Keratinocyte (primary cell): Measurements from ENCODE around the gene TIRAP. TPM values are rescaled to one million over a fixed set of nuclear protein-coding genes. Genes with fewer than 3 reads are reported as not detected.

Experiments
- DNase-seq: peaks from one replicate; pipeline ENCODE4 v3.0.0-alpha.2; 2011; ENCODE audit warnings: low read depth, missing footprints, low spot score
- FAIRE-seq: peaks from 2 replicates; lab custom pipeline; 2011; peaks lifted over from hg19 to GRCh38; lab: Jason Lieb, UNC
- H2AFZ ChIP-seq: 2 replicates; pipeline ENCODE4 v1.6.0; 2012; ENCODE audit warnings: low read length, control low read depth, inconsistent platforms; ENCODE audit not compliant: control insufficient read depth
- H3K27ac ChIP-seq: 2 replicates; pipeline ENCODE4 v1.5.1; 2011; ENCODE audit warnings: low read length; ENCODE audit not compliant: control insufficient read depth, insufficient read depth
- H3K27me3 ChIP-seq: 3 replicates; pipeline ENCODE4 v1.6.0; 2011; ENCODE audit warnings: low read length; ENCODE audit not compliant: control insufficient read depth, insufficient read depth; ENCODE audit errors: extremely low read depth
- H3K36me3 ChIP-seq, 2 experiments: 2 replicates in 1 of 2; 3 replicates in 1 of 2; pipeline ENCODE4 v1.5.1; 2011; ENCODE audit warnings: low read length in 2 of 2, mild to moderate bottlenecking in 1 of 2; ENCODE audit not compliant: control insufficient read depth in 2 of 2, insufficient read depth in 2 of 2; ENCODE audit errors: extremely low read depth in 1 of 2
- H3K4me1 ChIP-seq: 3 replicates; pipeline ENCODE4 v1.5.1; 2011; ENCODE audit warnings: low read length; ENCODE audit not compliant: control insufficient read depth, insufficient read depth; ENCODE audit errors: extremely low read depth
- H3K4me2 ChIP-seq: 3 replicates; pipeline ENCODE4 v1.6.0; 2011; ENCODE audit warnings: low read depth, low read length; ENCODE audit not compliant: control insufficient read depth, insufficient read depth; ENCODE audit errors: extremely low read depth
- H3K4me3 ChIP-seq, 3 experiments: fragments of 200-600 bp in 1 of 3; sonication (generic) in 1 of 3; 2 replicates in 2 of 3; 3 replicates in 1 of 3; pipeline ENCODE4 v1.5.1; 2011 to 2016; ENCODE audit warnings: low read length in 3 of 3, mild to moderate bottlenecking in 3 of 3, control low read depth in 2 of 3, inconsistent platforms in 1 of 3, low read depth in 1 of 3, mixed read lengths in 1 of 3, mixed run types in 1 of 3, moderate library complexity in 1 of 3; ENCODE audit not compliant: control insufficient read depth in 2 of 3, insufficient read depth in 2 of 3; ENCODE audit errors: extremely low read depth in 1 of 3
- H3K79me2 ChIP-seq: 2 replicates; pipeline ENCODE4 v1.6.0; 2012; ENCODE audit warnings: low read length; ENCODE audit not compliant: control insufficient read depth, insufficient read depth
- H3K9ac ChIP-seq: 3 replicates; pipeline ENCODE4 v1.6.0; 2011; ENCODE audit warnings: low read length; ENCODE audit not compliant: control insufficient read depth, insufficient read depth; ENCODE audit errors: extremely low read depth
- H3K9me1 ChIP-seq: 3 replicates; pipeline ENCODE4 v1.6.0; 2011; ENCODE audit warnings: low read length; ENCODE audit not compliant: control insufficient read depth, insufficient read depth; ENCODE audit errors: extremely low read depth
- H3K9me3 ChIP-seq: 2 replicates; pipeline ENCODE4 v1.5.1; 2012; ENCODE audit warnings: low read depth, low read length; ENCODE audit not compliant: control insufficient read depth
- H4K20me1 ChIP-seq: 3 replicates; pipeline ENCODE4 v1.6.0; 2011; ENCODE audit warnings: low read length; ENCODE audit not compliant: control insufficient read depth, insufficient read depth; ENCODE audit errors: extremely low read depth
- EZH2 ChIP-seq: IDR thresholded peaks from one replicate; pipeline ENCODE4 v1.6.1; 2012; ENCODE audit warnings: inconsistent platforms, mild to moderate bottlenecking, low read length, moderate library complexity
- dilution Hi-C: fragments of 300-500 bp; cut with MboI; formaldehyde crosslinking; loops from one replicate; pipeline ENCODE4 v1.7.0; 2020; ENCODE audit warnings: low sequenced_read_pairs; ENCODE audit not compliant: extremely low pct_ligation_motif_present
- polyA plus RNA-seq, 5 experiments: library from polyadenylated mRNA; depleted of rRNA in 3 of 5; stranded (reverse) in 3 of 5; stranded (forward) in 1 of 5; unstranded in 1 of 5; fragments of >200 nt; gene quantifications; 1 replicate in 1 of 5; 2 replicates in 3 of 5; 3 replicates in 1 of 5; pipeline versions ENCODE4 v1.2.1 to v1.2.3, GENCODE V29; 2011 to 2012; ENCODE audit warnings: missing spikeins in 2 of 5, low read depth in 1 of 5, low replicate concordance in 1 of 5
- TF ChIP-seq, protein P1 (sequence below), 3 experiments: IDR thresholded peaks in 1 of 3; conservative IDR thresholded peaks in 1 of 3; optimal IDR thresholded peaks in 1 of 3; 2 replicates in 2 of 3; 3 replicates in 1 of 3; pipeline versions ENCODE3 to v1.5.1; 2011; ENCODE audit warnings: low read length in 3 of 3, mild to moderate bottlenecking in 3 of 3, moderate library complexity in 2 of 3, control low read depth in 1 of 3, inconsistent platforms in 1 of 3; ENCODE audit not compliant: insufficient read depth in 2 of 3; ENCODE audit errors: extremely low read depth in 1 of 3

The TIRAP gene
- polyA plus RNA-seq, 1 donor (not counting 4 experiments of a cell fraction or from before 2014, with no cell fraction given) = 3.2 TPM

DNA sequence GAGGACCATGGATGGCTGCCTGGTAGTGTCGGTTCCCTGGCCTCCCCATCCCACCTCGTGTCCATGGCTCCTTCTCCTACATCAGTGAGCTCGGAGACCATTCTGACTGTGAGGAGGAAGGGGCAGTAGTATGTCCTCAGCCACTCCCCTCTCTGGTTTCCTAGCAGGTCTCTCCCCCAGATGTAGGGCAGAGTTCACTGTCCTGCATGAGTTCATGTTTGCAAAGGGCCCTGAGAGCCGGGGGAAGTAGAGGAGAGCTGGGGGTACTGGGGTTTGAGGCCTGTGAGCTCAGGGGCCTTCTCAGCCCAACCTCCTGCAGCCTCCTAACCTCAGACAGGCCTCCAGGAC, 54.2 kb downstream of the TIRAP start:
- dilution Hi-C loops = no loop called here
- Histone ChIP-seq H3K9me1 (no peaks in the 10 kb centered on the region), H4K20me1 (no peaks in the 10 kb centered on the region), H3K9me3 (no peaks in the 10 kb centered on the region), H3K79me2 (no peaks in the 10 kb centered on the region), H3K27me3 (no peaks in the 10 kb centered on the region), H3K4me1 (peaks cover 24% of the 10 kb centered on the region), H3K9ac (no peak overlapping the region), H3K4me2 (no peak overlapping the region), H2AFZ (no peak overlapping the region), H3K27ac (no peak overlapping the region), H3K36me3 (peaks cover 6 to 16% of the 10 kb centered on the region in 2 experiments), H3K4me3 (no peak overlapping the region)
- TF ChIP-seq, protein P1, sequence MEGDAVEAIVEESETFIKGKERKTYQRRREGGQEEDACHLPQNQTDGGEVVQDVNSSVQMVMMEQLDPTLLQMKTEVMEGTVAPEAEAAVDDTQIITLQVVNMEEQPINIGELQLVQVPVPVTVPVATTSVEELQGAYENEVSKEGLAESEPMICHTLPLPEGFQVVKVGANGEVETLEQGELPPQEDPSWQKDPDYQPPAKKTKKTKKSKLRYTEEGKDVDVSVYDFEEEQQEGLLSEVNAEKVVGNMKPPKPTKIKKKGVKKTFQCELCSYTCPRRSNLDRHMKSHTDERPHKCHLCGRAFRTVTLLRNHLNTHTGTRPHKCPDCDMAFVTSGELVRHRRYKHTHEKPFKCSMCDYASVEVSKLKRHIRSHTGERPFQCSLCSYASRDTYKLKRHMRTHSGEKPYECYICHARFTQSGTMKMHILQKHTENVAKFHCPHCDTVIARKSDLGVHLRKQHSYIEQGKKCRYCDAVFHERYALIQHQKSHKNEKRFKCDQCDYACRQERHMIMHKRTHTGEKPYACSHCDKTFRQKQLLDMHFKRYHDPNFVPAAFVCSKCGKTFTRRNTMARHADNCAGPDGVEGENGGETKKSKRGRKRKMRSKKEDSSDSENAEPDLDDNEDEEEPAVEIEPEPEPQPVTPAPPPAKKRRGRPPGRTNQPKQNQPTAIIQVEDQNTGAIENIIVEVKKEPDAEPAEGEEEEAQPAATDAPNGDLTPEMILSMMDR (optimal IDR thresholded peaks at IDR 0.05 in 1 of 3, IDR thresholded peaks at IDR 0.05 in 1 of 3, conservative IDR thresholded peaks at IDR 0.05 in 1 of 3; ENCODE audit: extremely low read depth in 1 of 3, insufficient read depth in 2 of 3, low read length in 3 of 3) = no peak
- TF ChIP-seq EZH2 = no peak
- no peak for DNase-seq
- FAIRE-seq = no peak

DNA sequence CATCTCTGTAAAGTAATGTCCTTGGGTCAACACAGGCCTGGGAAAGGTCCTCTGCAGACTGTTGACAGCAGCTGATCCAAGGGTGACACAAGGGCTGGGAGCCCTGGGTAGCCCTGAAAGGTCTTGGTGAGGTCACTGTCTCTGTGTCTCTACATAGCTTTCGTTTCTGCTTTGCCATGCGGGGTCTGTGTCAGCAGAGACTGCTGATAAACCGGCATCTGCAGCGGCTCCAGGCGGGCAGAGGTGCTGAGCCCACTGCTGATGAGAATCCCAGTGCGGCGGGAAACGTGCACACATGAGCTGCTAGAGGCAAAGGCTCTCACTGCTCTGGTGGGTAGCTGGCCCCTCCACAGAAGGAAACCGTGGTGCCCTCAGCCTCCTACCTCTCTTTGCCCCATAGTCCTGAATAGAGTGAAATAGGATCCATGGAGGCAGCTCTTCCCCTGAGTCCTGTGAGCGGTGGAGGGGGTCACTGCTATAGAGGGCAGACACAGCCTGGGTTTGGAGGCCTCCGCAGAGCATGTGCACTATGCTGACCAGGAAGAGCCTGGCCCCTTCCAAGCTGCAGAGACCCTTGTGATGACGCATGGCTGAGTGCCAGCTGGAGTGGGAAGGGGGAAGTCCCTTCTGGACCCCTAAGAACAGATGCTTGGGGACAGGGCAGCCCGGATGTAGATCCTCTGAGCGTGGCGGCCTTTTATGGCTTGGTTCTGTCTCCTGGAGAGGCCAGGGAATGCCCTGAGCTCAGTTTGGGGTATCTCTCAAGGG, 54.8 kb downstream of the TIRAP start:
- Histone ChIP-seq H4K20me1 (no peaks in the 10 kb centered on the region), H3K79me2 (no peaks in the 10 kb centered on the region), H3K4me2 (no peak overlapping the region), H2AFZ (no peak overlapping the region), H3K9ac (no peak overlapping the region), H3K4me1 (peaks cover 22% of the 10 kb centered on the region), H3K36me3 (peaks cover 6 to 16% of the 10 kb centered on the region in 2 experiments), H3K9me1 (no peaks in the 10 kb centered on the region), H3K9me3 (no peaks in the 10 kb centered on the region), H3K27me3 (no peaks in the 10 kb centered on the region), H3K4me3 (no peak overlapping the region), H3K27ac (no peak overlapping the region)
- DNase-seq = no peak
- dilution Hi-C loops = no loop called here
- no peak for FAIRE-seq
- TF ChIP-seq, protein P1 (optimal IDR thresholded peaks at IDR 0.05 in 1 of 3, IDR thresholded peaks at IDR 0.05 in 1 of 3, conservative IDR thresholded peaks at IDR 0.05 in 1 of 3; ENCODE audit: extremely low read depth in 1 of 3, insufficient read depth in 2 of 3, low read length in 3 of 3) = no peak
- no peak for TF ChIP-seq EZH2
